Cardiac septum (tissue), 1 donor: ENCODE results near the gene CACNA1B. TPM values are rescaled to one million over a fixed set of nuclear protein-coding genes. Genes with fewer than 3 reads are reported as not detected.

Experiments used
- DNase-seq: peaks from one replicate; pipeline ENCODE4 v3.0.0-alpha.2; 2020; ENCODE audit warnings: low spot score
- intact Hi-C: fragments of 100-400 bp; cut with DNase I; formaldehyde crosslinking; loops from one replicate; pipeline ENCODE4 v1.14.0; 2022
- total RNA-seq: library from RNA; stranded (reverse); fragmentation: NEBNext Ultra II Directional; extraction: Animal tissue kit (Norgen Biotek cat#: 25700); gene quantifications from one replicate; pipeline ENCODE4 v1.2.1, GENCODE V29; 2021
- donor health status: DM: no; HTN: no; CAD: no.

Gene CACNA1B
- total RNA-seq, 1 donor from 2014 or later: 0.70 TPM

GRCh38 chr9:137860361-137860760 lies 17.2 kb upstream of the CACNA1B start:
- DNase-seq: no peak
- intact Hi-C loops: no loop called here

- no peak for DNase-seq
Measured at GRCh38 chr9:137865581-137866145, 11.9 kb upstream of the CACNA1B start.

GRCh38 chr9:137866226-137867141 lies 11.1 kb upstream of the CACNA1B start:
- DNase-seq: no peak
- intact Hi-C loops: no loop called here

More at GRCh38 chr9:137865581-137866145, 11.9 kb upstream of the CACNA1B start:
- intact Hi-C loops: no loop called here

GRCh38 chr9:137870432-137870831 lies 7.2 kb upstream of the CACNA1B start:
- no peak for DNase-seq
- intact Hi-C loops: no loop called here

- no peak for DNase-seq
- intact Hi-C loops: no loop called here
Measured at GRCh38 chr9:137872296-137872695, 5.3 kb upstream of the CACNA1B start.

- DNase-seq: no peak
- intact Hi-C loops: no loop called here
Measured at GRCh38 chr9:137873408-137873807, 4.2 kb upstream of the CACNA1B start.

- intact Hi-C loops: no loop called here
- DNase-seq: no peak
Measured at GRCh38 chr9:137873858-137874362, 3.7 kb upstream of the CACNA1B start.

- intact Hi-C loops: no loop called here
Measured at GRCh38 chr9:137875354-137875753, 2.2 kb upstream of the CACNA1B start.

GRCh38 chr9:137875846-137876245 lies 1.7 kb upstream of the CACNA1B start:
- no peak for DNase-seq
- intact Hi-C loops: no loop called here

More at GRCh38 chr9:137875354-137875753, 2.2 kb upstream of the CACNA1B start:
- no peak for DNase-seq

- no peak for DNase-seq
- intact Hi-C loops: no loop called here
Measured at GRCh38 chr9:137876269-137876668, 1.3 kb upstream of the CACNA1B start.

GRCh38 chr9:137876781-137877386 lies 698 bp upstream of the CACNA1B start:
- intact Hi-C loops: no loop called here
- DNase-seq: no peak

GRCh38 chr9:137878146-137878941 lies 762 bp downstream of the CACNA1B start:
- intact Hi-C loops: no loop called here
- DNase-seq: no peak

GRCh38 chr9:137879052-137879451 lies 1.5 kb downstream of the CACNA1B start:
- intact Hi-C loops: no loop called here

GRCh38 chr9:137879566-137880150 lies 2.1 kb downstream of the CACNA1B start:
- DNase-seq: peak; percentile 56
- intact Hi-C loops: no loop called here

More at GRCh38 chr9:137879052-137879451, 1.5 kb downstream of the CACNA1B start:
- no peak for DNase-seq

GRCh38 chr9:137880160-137880975 lies 2.8 kb downstream of the CACNA1B start:
- intact Hi-C loops: no loop called here
- peak; percentile 68 for DNase-seq

GRCh38 chr9:137880976-137881530 lies 3.5 kb downstream of the CACNA1B start:
- peak; percentile 63 for DNase-seq
- intact Hi-C loops: no loop called here

GRCh38 chr9:137881591-137882505 lies 4.3 kb downstream of the CACNA1B start:
- intact Hi-C loops: no loop called here
- peak; percentile 59 for DNase-seq
